ENCODE measurements around the gene CT45A9. TPM values are rescaled to one million over a fixed set of nuclear protein-coding genes. Genes with fewer than 3 reads are reported as not detected.

CT45A9 gene, protein sequence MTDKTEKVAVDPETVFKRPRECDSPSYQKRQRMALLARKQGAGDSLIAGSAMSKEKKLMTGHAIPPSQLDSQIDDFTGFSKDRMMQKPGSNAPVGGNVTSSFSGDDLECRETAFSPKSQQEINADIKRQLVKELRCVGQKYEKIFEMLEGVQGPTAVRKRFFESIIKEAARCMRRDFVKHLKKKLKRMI
- total RNA-seq (2022; extraction: Qiagen RNA extraction; ENCODE audit: low read depth), result not detected in 5 replicates

GRCh38 chrX:135871712-135872111 is at the start of gene CT45A9:
Gene CT45A9 (minus strand): TSS chrX:135871812. CDS start chrX:135868061, 3,751 bp downstream.

DNA sequence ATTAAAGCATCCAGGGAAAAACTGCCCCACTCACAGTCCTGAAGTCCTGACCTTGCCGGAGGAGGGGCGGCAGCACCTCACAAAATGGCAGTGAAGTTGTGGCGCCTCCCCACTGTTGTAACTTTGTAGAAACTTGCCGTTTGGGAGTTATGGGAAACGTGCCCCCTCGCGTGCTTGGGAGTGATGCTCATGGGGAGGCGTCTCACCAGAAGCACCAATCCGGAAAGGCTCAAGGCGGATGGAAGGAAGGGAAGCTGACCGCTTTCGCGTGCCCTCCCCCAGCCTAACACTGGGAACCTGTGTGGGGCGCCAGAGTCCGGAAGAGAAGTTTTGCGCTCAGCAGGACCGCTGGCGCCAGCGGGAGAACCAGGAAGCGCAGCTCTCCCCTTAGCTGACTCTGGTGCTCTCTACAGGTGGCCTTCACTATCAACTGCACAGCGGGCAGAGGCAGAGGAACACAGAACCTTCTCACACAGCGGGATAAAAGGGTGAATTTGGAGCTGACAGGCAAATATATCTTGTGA is 21.7 kb upstream of the CT45A9 start, which contains the start of the genes CT45A10 and SAGE1:
TSS of gene CT45A10 (minus strand) at position 151 of the 524 bp plus-strand sequence. CDS start 8,100 bp downstream, outside the sequence.
TSS of gene SAGE1 (plus strand) at position 423 of the 524 bp plus-strand sequence. CDS start 2,527 bp downstream, outside the sequence.

DNA sequence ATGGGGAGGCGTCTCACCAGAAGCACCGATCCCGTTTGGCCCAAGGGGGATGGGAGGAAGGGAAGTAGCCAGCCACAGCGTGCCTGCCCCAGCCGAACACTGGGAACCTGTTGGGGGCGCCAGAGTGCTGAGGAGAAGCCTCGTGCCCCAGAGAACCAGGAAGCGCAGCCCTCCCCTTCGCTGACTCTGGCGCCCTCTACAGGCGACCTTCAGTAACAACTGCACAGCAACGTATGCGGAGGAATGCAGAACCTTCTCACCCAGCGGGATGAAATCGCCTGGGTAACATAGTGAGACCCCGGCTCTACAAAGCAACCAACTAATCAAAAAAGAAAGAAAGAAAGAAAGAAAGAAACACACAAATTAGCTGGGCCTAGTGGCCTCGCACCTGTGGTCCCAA is 17.2 kb downstream of the CT45A9 start, which contains the start of gene CT45A8:
TSS of gene CT45A8 (minus strand) at position 101 of the 400 bp plus-strand sequence. CDS start 3,755 bp downstream, outside the sequence.

DNA sequence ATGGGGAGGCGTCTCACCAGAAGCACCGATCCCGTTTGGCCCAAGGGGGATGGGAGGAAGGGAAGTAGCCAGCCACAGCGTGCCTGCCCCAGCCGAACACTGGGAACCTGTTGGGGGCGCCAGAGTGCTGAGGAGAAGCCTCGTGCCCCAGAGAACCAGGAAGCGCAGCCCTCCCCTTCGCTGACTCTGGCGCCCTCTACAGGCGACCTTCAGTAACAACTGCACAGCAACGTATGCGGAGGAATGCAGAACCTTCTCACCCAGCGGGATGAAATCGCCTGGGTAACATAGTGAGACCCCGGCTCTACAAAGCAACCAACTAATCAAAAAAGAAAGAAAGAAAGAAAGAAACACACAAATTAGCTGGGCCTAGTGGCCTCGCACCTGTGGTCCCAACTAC is 34.4 kb downstream of the CT45A9 start, which contains the start of gene CT45A7:
TSS of gene CT45A7 (minus strand) at position 101 of the 400 bp plus-strand sequence. CDS start 3,747 bp downstream, outside the sequence.

DNA sequence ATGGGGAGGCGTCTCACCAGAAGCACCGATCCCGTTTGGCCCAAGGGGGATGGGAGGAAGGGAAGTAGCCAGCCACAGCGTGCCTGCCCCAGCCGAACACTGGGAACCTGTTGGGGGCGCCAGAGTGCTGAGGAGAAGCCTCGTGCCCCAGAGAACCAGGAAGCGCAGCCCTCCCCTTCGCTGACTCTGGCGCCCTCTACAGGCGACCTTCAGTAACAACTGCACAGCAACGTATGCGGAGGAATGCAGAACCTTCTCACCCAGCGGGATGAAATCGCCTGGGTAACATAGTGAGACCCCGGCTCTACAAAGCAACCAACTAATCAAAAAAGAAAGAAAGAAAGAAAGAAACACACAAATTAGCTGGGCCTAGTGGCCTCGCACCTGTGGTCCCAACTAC is 51.7 kb downstream of the CT45A9 start, which contains the start of gene CT45A2:
TSS of gene CT45A2 (minus strand) at position 101 of the 400 bp plus-strand sequence. CDS start 3,747 bp downstream, outside the sequence.

Other genes starting within 250 kb of the CT45A9 start
- gene CT45A1, start 158.2 kb downstream of the CT45A9 start, total RNA-seq (2022; extraction: Qiagen RNA extraction; ENCODE audit: low read depth), result not detected in 5 replicates
- 0.15 to 0.17 TPM in 2 of 5 replicates, not detected in the others for gene CT45A3, start 103.6 kb downstream of the CT45A9 start, total RNA-seq (2022; extraction: Qiagen RNA extraction; ENCODE audit: low read depth)
- 0.26 TPM in 1 of 5 replicates, not detected in the others for gene CT45A5, start 86.3 kb downstream of the CT45A9 start, total RNA-seq (2022; extraction: Qiagen RNA extraction; ENCODE audit: low read depth)
- gene CT45A6, start 69.0 kb downstream of the CT45A9 start, total RNA-seq (2022; extraction: Qiagen RNA extraction; ENCODE audit: low read depth), result not detected in 5 replicates
- gene CT45A2, start 51.8 kb downstream of the CT45A9 start, total RNA-seq (2022; extraction: Qiagen RNA extraction; ENCODE audit: low read depth), result not detected in 5 replicates
- not detected in 5 replicates for gene CT45A7, start 34.5 kb downstream of the CT45A9 start, total RNA-seq (2022; extraction: Qiagen RNA extraction; ENCODE audit: low read depth)
- gene CT45A8, start 17.3 kb downstream of the CT45A9 start, total RNA-seq (2022; extraction: Qiagen RNA extraction; ENCODE audit: low read depth), result not detected in 5 replicates
- gene CT45A10, start 21.6 kb upstream of the CT45A9 start, total RNA-seq (2022; extraction: Qiagen RNA extraction; ENCODE audit: low read depth), result 0.13 to 0.56 TPM (median 0.33 TPM) in 3 of 5 replicates, not detected in the others
- 0.03 TPM in 1 of 5 replicates, not detected in the others for gene SAGE1, start 21.9 kb upstream of the CT45A9 start, total RNA-seq (2022; extraction: Qiagen RNA extraction; ENCODE audit: low read depth)
- gene MMGT1, start 102.2 kb upstream of the CT45A9 start, total RNA-seq (2022; extraction: Qiagen RNA extraction; ENCODE audit: low read depth), result 5.6 to 18.4 TPM (median 16.8 TPM) in 5 replicates
- gene SLC9A6, start 113.6 kb upstream of the CT45A9 start, total RNA-seq (2022; extraction: Qiagen RNA extraction; ENCODE audit: low read depth), result 4.9 to 9.9 TPM (median 8.1 TPM) in 5 replicates